ENCODE results near the gene UBXN7. TPM values are rescaled to one million over a fixed set of nuclear protein-coding genes. Genes with fewer than 3 reads are reported as not detected.

The UBXN7 gene
- total RNA-seq, 1 donor from 2014 or later = 11.8 TPM

DNA sequence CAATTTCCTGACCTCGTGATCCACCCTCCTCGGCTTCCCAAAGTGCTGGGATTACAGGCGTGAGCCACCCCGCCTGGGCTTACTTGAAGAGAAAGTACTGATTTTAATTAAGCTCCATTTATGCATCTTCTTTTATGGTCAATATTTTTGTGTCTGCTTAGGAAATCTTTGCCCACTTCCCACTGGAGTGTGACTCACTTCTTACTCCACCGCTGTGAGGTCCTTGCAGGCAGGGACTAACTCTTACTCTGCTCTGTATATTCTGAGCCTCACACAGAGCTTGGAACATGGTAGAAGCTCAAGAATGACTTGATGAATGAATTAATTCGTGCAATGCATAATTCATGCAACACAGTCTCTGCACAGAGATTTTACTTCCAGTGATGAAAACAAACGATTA, 91.1 kb downstream of the UBXN7 start:
- no peaks in the 10 kb centered on the region for H3K27me3 ChIP-seq (ENCODE audit: control insufficient read depth, insufficient read depth, low read length)
- DNase-seq (ENCODE audit: low read depth) (peak; percentile 60), FAIRE-seq (no peak)
- H3K4me3 ChIP-seq (ENCODE audit: low read depth, low read length) = no peak overlapping the region
- no peaks in the 10 kb centered on the region for H3K36me3 ChIP-seq (ENCODE audit: control insufficient read depth, insufficient read depth, low read length)
- TF ChIP-seq, protein P1, sequence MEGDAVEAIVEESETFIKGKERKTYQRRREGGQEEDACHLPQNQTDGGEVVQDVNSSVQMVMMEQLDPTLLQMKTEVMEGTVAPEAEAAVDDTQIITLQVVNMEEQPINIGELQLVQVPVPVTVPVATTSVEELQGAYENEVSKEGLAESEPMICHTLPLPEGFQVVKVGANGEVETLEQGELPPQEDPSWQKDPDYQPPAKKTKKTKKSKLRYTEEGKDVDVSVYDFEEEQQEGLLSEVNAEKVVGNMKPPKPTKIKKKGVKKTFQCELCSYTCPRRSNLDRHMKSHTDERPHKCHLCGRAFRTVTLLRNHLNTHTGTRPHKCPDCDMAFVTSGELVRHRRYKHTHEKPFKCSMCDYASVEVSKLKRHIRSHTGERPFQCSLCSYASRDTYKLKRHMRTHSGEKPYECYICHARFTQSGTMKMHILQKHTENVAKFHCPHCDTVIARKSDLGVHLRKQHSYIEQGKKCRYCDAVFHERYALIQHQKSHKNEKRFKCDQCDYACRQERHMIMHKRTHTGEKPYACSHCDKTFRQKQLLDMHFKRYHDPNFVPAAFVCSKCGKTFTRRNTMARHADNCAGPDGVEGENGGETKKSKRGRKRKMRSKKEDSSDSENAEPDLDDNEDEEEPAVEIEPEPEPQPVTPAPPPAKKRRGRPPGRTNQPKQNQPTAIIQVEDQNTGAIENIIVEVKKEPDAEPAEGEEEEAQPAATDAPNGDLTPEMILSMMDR (IDR thresholded peaks at IDR 0.05; ENCODE audit: insufficient read depth, low read length, severe bottlenecking) = no peak

DNA sequence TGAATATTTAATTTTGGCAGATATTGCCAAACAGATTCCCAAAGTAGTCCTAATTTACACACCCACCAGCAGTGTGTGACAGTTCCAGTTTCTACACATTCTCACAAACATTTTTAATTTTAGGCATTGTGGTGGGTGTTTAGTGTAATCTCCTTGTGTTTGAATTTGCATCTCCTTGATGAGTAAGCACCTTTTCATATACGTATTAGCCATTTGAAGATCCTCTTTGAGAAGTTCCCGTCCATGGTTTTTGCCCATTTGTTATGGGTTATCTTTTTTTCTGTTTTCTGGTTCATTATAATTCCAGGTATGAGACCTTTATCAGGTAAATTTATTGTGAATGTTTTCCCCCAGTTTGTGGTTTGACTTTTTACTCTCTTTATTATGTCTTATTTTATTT, 91.8 kb downstream of the UBXN7 start:
- H3K4me3 ChIP-seq (ENCODE audit: low read depth, low read length) = no peak overlapping the region
- H3K36me3 ChIP-seq (ENCODE audit: control insufficient read depth, insufficient read depth, low read length) = no peaks in the 10 kb centered on the region
- TF ChIP-seq, protein P1 (IDR thresholded peaks at IDR 0.05; ENCODE audit: insufficient read depth, low read length, severe bottlenecking) = no peak
- H3K27me3 ChIP-seq (ENCODE audit: control insufficient read depth, insufficient read depth, low read length) = no peaks in the 10 kb centered on the region
- no peak for FAIRE-seq
- no peak for DNase-seq (ENCODE audit: low read depth)

DNA sequence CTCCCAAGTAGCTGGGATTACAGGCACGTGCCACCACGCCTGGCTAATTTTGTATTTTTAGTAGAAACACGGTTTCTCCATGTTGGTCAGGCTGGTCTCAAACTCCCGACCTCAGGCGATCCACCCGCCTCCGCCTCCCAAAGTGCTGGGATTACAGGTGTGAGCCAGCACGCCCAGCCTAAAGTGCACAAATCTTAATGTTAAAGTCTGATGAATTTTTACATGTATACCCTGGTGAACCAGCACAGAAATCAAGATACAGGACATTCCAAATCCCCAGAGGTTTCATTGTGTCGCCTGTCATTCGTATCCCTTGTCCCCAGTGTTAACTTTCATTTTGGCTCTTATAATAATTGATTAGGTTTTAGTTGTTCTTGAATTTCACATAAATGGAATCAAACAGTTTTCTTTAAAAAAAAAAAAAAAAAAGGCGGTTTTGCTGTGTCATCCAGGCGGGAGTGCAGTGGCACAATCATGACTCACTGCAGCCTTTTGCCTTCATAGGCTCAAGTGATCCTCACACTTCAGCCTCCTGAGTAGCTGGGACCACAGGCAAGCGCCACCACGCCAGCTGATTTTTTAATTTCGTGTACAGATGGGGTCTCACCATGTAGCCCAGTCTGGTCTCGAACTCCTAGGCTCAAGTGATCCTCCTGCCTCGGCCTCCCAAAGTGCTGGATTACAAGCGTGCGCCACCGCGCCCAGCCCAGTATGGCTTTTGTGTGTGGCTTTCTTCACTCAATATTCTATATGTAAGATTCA, 92.6 kb downstream of the UBXN7 start:
- no peaks in the 10 kb centered on the region for H3K36me3 ChIP-seq (ENCODE audit: control insufficient read depth, insufficient read depth, low read length)
- TF ChIP-seq, protein P1 (IDR thresholded peaks at IDR 0.05; ENCODE audit: insufficient read depth, low read length, severe bottlenecking) = no peak
- no peak overlapping the region for H3K4me3 ChIP-seq (ENCODE audit: low read depth, low read length)
- peak; percentile 69 for DNase-seq (ENCODE audit: low read depth)
- no peaks in the 10 kb centered on the region for H3K27me3 ChIP-seq (ENCODE audit: control insufficient read depth, insufficient read depth, low read length)
- FAIRE-seq = no peak

DNA sequence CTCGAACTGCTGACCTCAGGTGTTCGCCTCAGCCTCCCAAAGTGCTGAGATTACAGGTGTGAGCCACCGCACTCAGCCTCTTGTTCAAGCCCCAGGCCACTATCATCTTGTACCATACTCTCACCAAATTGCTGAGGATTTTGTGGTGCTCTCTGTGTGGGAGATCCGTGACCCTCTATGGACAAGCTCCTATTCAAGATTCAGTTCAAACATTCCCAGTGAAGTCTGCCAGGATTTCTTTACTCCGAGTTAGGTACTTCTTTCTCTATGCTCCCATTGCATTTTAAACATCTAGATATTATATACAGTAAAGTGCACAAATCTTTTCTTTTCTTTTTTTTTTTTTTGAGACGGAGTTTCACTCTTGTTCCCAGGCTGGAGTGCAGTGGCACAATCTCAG, 93.2 kb downstream of the UBXN7 start:
- DNase-seq (ENCODE audit: low read depth) = no peak
- TF ChIP-seq, protein P1 (IDR thresholded peaks at IDR 0.05; ENCODE audit: insufficient read depth, low read length, severe bottlenecking) = no peak
- Histone ChIP-seq H3K27me3 (ENCODE audit: control insufficient read depth, insufficient read depth, low read length) (no peaks in the 10 kb centered on the region), H3K4me3 (ENCODE audit: low read depth, low read length) (no peak overlapping the region), H3K36me3 (ENCODE audit: control insufficient read depth, insufficient read depth, low read length) (no peaks in the 10 kb centered on the region)
- FAIRE-seq = no peak

DNA sequence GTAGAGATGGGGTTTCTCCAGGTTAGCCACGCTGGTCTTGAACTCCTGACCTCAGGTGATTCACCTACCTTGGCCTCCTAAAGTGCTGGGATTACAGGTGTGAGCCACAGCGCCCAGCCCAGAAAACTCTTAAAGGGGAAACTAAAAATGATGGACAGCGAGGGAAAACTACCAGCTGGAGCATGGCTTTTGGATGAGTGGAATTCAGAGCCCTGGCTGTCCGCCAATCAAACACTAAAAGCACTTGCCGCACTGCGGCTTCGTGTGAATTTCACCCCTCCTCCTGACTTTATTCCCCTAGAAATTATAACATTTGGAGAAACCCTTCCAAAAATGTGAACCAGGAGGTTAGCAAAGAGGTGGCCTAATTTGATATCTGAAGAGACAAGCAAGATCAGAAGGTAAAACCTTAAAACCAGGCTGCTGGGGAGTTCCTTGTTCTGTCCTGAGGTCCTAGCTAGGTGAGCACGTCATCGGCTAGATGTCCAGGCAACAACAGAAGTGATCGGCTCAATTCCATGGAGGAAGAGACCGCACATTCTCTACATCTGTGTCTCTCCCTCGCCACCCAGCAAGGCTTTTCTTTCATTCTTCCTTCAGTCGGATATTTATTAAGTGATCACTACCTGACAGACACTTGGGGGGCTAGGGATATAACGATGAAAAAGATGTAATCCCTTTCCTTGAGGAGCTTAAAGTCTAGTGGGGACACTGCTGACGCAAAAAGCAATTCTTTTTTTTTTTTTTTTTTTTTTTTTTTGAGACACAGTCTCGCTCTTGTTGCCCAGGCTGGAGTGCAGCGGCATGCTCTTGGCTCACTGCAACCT, 95.7 kb downstream of the UBXN7 start:
- peak; percentile 28 for DNase-seq (ENCODE audit: low read depth)
- TF ChIP-seq, protein P1 (IDR thresholded peaks at IDR 0.05; ENCODE audit: insufficient read depth, low read length, severe bottlenecking) = no peak
- no peak for FAIRE-seq
- H3K27me3 ChIP-seq (ENCODE audit: control insufficient read depth, insufficient read depth, low read length) = no peaks in the 10 kb centered on the region
- no peaks in the 10 kb centered on the region for H3K36me3 ChIP-seq (ENCODE audit: control insufficient read depth, insufficient read depth, low read length)
- no peak overlapping the region for H3K4me3 ChIP-seq (ENCODE audit: low read depth, low read length)
